IMR-90 (cell line): ENCODE results near the gene ALCAM. TPM values are rescaled to one million over a fixed set of nuclear protein-coding genes. Genes with fewer than 3 reads are reported as not detected.

ENCODE experiments used
- ATAC-seq: fragments of 200-7000 bp; cut with Tn5 transposase; 2 replicates; pipeline ENCODE4 v1.9.1; 2020; ENCODE audit warnings: low read depth, mild to moderate bottlenecking, moderate library complexity
- BruUV-seq: library from RNA; stranded (reverse); fragments of 400-500 nt; replicated peaks from 2 replicates; lab custom pipeline; 2021; lab: Mats Ljungman, UMichigan
- CTCF ChIA-PET: fragments of 300-600 bp; formaldehyde crosslinking; extraction: SDS; loops from one replicate; lab custom pipeline; 2021; ENCODE audit warnings: antibody characterized with exemption; lab: Yijun Ruan, JAX
- POLR2A ChIA-PET: fragments of 300-600 bp; sonication (Branson Sonifier 250); formaldehyde crosslinking; loops from one replicate; lab custom pipeline; 2022; ENCODE audit warnings: antibody characterized with exemption; ENCODE audit not compliant: unreplicated experiment; lab: Charles Lee
- DNase-seq: peaks from one replicate; pipeline ENCODE4 v3.0.0; 2013
- H2AFZ ChIP-seq: replicated peaks from 2 replicates; pipeline ENCODE3; 2013; ENCODE audit warnings: low read length, mild to moderate bottlenecking; ENCODE audit not compliant: poor library complexity
- H2AK5ac ChIP-seq: 2 replicates; pipeline ENCODE4 v1.6.1; 2013; ENCODE audit warnings: low read depth, low read length, inconsistent platforms
- H2AK9ac ChIP-seq: replicated peaks from 2 replicates; pipeline ENCODE3; 2013; ENCODE audit warnings: mild to moderate bottlenecking, low read depth, low read length, moderate library complexity; ENCODE audit not compliant: poor library complexity
- H2BK120ac ChIP-seq: 2 replicates; pipeline ENCODE4 v1.6.1; 2013; ENCODE audit warnings: low read depth, low read length, inconsistent platforms
- H2BK15ac ChIP-seq: 3 replicates; pipeline ENCODE4 v1.6.1; 2013; ENCODE audit warnings: low read depth, low read length, inconsistent platforms
- H2BK20ac ChIP-seq: 2 replicates; pipeline ENCODE4 v1.6.1; 2013; ENCODE audit warnings: low read depth, mild to moderate bottlenecking, inconsistent platforms, low read length, moderate library complexity
- H2BK5ac ChIP-seq: 2 replicates; pipeline ENCODE4 v1.6.1; 2013; ENCODE audit warnings: mild to moderate bottlenecking, low read depth, low read length, inconsistent platforms; ENCODE audit not compliant: poor library complexity, severe bottlenecking
- H3K14ac ChIP-seq: replicated peaks from 2 replicates; pipeline ENCODE4 v1.6.1; 2013; ENCODE audit warnings: low read depth, low read length, inconsistent platforms
- H3K18ac ChIP-seq: 2 replicates; pipeline ENCODE4 v1.6.1; 2013; ENCODE audit warnings: low read depth, low read length, control low read depth
- H3K23ac ChIP-seq: 2 replicates; pipeline ENCODE4 v1.6.1; 2013; ENCODE audit warnings: low read depth, low read length, inconsistent platforms
- H3K27ac ChIP-seq: 2 replicates; pipeline ENCODE4 v1.5.1; 2013; ENCODE audit warnings: mild to moderate bottlenecking, control low read depth, low read length; ENCODE audit not compliant: insufficient read depth
- H3K27me3 ChIP-seq: 2 replicates; pipeline ENCODE4 v1.6.1; 2013; ENCODE audit warnings: low read length; ENCODE audit not compliant: control insufficient read depth, insufficient read depth
- H3K36me3 ChIP-seq: 2 replicates; pipeline ENCODE4 v1.6.1; 2013; ENCODE audit warnings: low read length, mixed read lengths; ENCODE audit not compliant: control insufficient read depth, insufficient read depth
- H3K4ac ChIP-seq: 2 replicates; pipeline ENCODE4 v1.6.1; 2013; ENCODE audit warnings: low read depth, low read length, inconsistent platforms
- H3K4me1 ChIP-seq: 2 replicates; pipeline ENCODE4 v1.6.1; 2013; ENCODE audit warnings: low read length, mixed read lengths; ENCODE audit not compliant: control insufficient read depth, insufficient read depth
- H3K4me2 ChIP-seq: 2 replicates; pipeline ENCODE4 v1.6.1; 2013; ENCODE audit warnings: low read depth, mild to moderate bottlenecking, control low read depth, low read length, moderate library complexity
- H3K4me3 ChIP-seq: 2 replicates; pipeline ENCODE4 v1.5.1; 2013; ENCODE audit warnings: low read depth, mild to moderate bottlenecking, control low read depth, low read length, moderate library complexity; ENCODE audit not compliant: insufficient read depth
- H3K56ac ChIP-seq: 2 replicates; pipeline ENCODE4 v1.6.1; 2013; ENCODE audit warnings: low read length, inconsistent platforms; ENCODE audit not compliant: insufficient read depth; ENCODE audit errors: extremely low read depth
- H3K79me1 ChIP-seq, 2 experiments: 2 replicates each; pipeline ENCODE4 v1.6.1; 2013; ENCODE audit warnings: low read length in 2 of 2, inconsistent platforms in 1 of 2, low read depth in 1 of 2
- H3K9ac ChIP-seq: 2 replicates; pipeline ENCODE4 v1.6.1; 2013; ENCODE audit warnings: low read depth, low read length, control low read depth
- H3K9me1 ChIP-seq: 2 replicates; pipeline ENCODE4 v1.6.1; 2013; ENCODE audit warnings: low read length, inconsistent platforms; ENCODE audit not compliant: insufficient read depth
- H3K9me3 ChIP-seq: 2 replicates; pipeline ENCODE4 v1.6.1; 2013; ENCODE audit warnings: low read length; ENCODE audit not compliant: control insufficient read depth, insufficient read depth
- H4K20me1 ChIP-seq: 2 replicates; pipeline ENCODE4 v1.6.1; 2013; ENCODE audit warnings: low read length, inconsistent platforms; ENCODE audit not compliant: insufficient read depth
- H4K5ac ChIP-seq: 2 replicates; pipeline ENCODE4 v1.6.1; 2013; ENCODE audit warnings: mild to moderate bottlenecking, low read depth, low read length, control low read depth
- H4K8ac ChIP-seq, 2 experiments: 2 replicates each; pipeline ENCODE4 v1.6.1; 2013; ENCODE audit warnings: low read depth in 2 of 2, low read length in 2 of 2, control low read depth in 1 of 2, inconsistent platforms in 1 of 2
- H4K91ac ChIP-seq: 2 replicates; pipeline ENCODE4 v1.6.1; 2013; ENCODE audit warnings: low read depth, low read length, inconsistent platforms; ENCODE audit not compliant: insufficient read depth
- MAZ ChIP-seq: IDR thresholded peaks from 2 replicates; pipeline ENCODE4 v1.6.1; 2012; ENCODE audit warnings: low read depth, mild to moderate bottlenecking, low read length, improper control_type of control experiment, moderate library complexity, borderline replicate concordance
- NFE2L2 ChIP-seq: fragments of 150-350 bp; IDR thresholded peaks from 2 replicates; pipeline ENCODE4 v1.6.1; 2016; ENCODE audit warnings: low read depth, mild to moderate bottlenecking, low read length
- RAD21 ChIP-seq: IDR thresholded peaks from 2 replicates; pipeline ENCODE4 v1.6.1; 2012; ENCODE audit warnings: low read length, improper control_type of control experiment
- WGBS, 2 experiments: methylation state at CpG; one replicate each; pipeline versions ENCODE4 v1.1.5 to v1.1.7; 2013; ENCODE audit warnings: missing lambda C conversion rate in 2 of 2; ENCODE audit not compliant: insufficient read length in 1 of 2; ENCODE audit errors: extremely low coverage in 2 of 2; 5-methylcytosine and 5-hydroxymethylcytosine counted together
- dilution Hi-C: fragments of 300-500 bp; cut with HindIII; formaldehyde crosslinking; loops from one replicate; pipeline ENCODE4 v1.14.3; 2018; ENCODE audit warnings: low sequenced_read_pairs; ENCODE audit not compliant: unreplicated experiment
- in situ Hi-C: fragments of 300-500 bp; cut with MboI; formaldehyde crosslinking; loops from 3 replicates; pipeline ENCODE4 v1.14.3; 2019; ENCODE audit warnings: low sequenced_read_pairs, inconsistent platforms, mixed read lengths
- intact Hi-C: fragments of 100-400 bp; cut with micrococcal nuclease; formaldehyde crosslinking; loops from 2 replicates; pipeline ENCODE4 v1.10.0; 2022
- polyA plus RNA-seq, 3 experiments: library from polyadenylated mRNA; depleted of rRNA; stranded (reverse); fragments of >200 nt; gene quantifications; 2 replicates each; pipeline ENCODE4 v1.2.3, GENCODE V29; 2012; ENCODE audit warnings: low replicate concordance in 1 of 3
- total RNA-seq: library from RNA; depleted of rRNA; stranded (reverse); fragments of >200 nt; gene quantifications from 2 replicates; pipeline ENCODE4 v1.2.3, GENCODE V29; 2012

ALCAM gene
- total and polyA plus RNA-seq, 2 of the 4 experiments (the other 2 are of a cell fraction), result 117 to 423 TPM

DNA sequence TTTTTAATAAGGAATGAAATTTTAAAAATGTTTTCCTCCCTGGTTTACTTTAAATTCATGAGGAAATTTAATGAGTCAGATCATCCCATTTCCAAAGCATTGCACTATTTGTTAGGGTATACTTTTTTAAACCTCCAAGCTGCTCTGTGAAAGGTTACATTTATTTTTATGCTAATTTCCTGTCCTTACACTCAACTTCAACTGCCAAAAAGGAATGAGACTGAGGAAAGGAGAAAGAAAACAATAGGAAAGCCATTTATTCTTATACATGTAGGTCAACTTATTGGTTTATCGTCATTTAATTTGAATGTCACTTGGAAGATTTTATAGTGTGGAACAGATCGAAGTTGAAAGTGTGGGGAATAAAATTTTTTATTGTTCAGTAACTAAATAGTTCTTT lies 104.1 kb downstream of the ALCAM start:
- dilution Hi-C loops (no loop called here), intact Hi-C loops (loop anchor here (5.0 kb wide), 1 partner anchor 41 kb away; no protein-coding TSS in a partner anchor), in situ Hi-C loops (no loop called here)
- H3K4me1 ChIP-seq, result peaks cover 4% of the 10 kb centered on the region
- no TSS peak for BruUV-seq
- no peak for TF ChIP-seq NFE2L2
- TF ChIP-seq RAD21, result no peak
- no peak for TF ChIP-seq MAZ
- H3K4ac ChIP-seq, result no peak overlapping the region
- no peak overlapping the region for H4K8ac ChIP-seq
- H3K14ac ChIP-seq, result no peak overlapping the region
- H4K91ac ChIP-seq, result no peak overlapping the region
- H2BK5ac ChIP-seq, result no peak overlapping the region
- no peak overlapping the region; the same call in 1 of the 2 replicates for H3K18ac ChIP-seq
- H3K4me2 ChIP-seq, result no peak overlapping the region
- peaks cover 2% of the 10 kb centered on the region; the same call in 1 of the 2 replicates for H3K9me1 ChIP-seq
- no peak overlapping the region for H2BK20ac ChIP-seq
- H3K36me3 ChIP-seq, result no peaks in the 10 kb centered on the region
- no peak overlapping the region for H3K4me3 ChIP-seq
- ChIA-PET POLR2A (no interaction called here), CTCF (no interaction called here)
- no peak overlapping the region for H2AFZ ChIP-seq
- peaks cover 18 to 55% of the 10 kb centered on the region in 2 experiments for H3K79me1 ChIP-seq
- no peak overlapping the region for H2BK15ac ChIP-seq
- no peak overlapping the region for H2AK9ac ChIP-seq
- ATAC-seq (no peak), DNase-seq (peak; percentile 17)
- H4K20me1 ChIP-seq, result peaks cover under 1% of the 10 kb centered on the region; the same call in 1 of the 2 replicates
- WGBS, 2 experiments, result 100% methylated on average over 1 of the region's 2 CpGs; no CpG with 5 or more reads in 1 of the 2 experiments
- no peak overlapping the region for H2BK120ac ChIP-seq
- H3K27ac ChIP-seq, result no peak overlapping the region
- H3K9me3 ChIP-seq, result no peaks in the 10 kb centered on the region
- H3K9ac ChIP-seq, result no peak overlapping the region
- no peak overlapping the region for H3K56ac ChIP-seq
- H3K27me3 ChIP-seq, result no peaks in the 10 kb centered on the region
- H4K5ac ChIP-seq, result no peak overlapping the region
- H3K23ac ChIP-seq, result no peak overlapping the region
- H2AK5ac ChIP-seq, result no peak overlapping the region
